K562 (cell line): ENCODE data around the gene KASH5. TPM values are rescaled to one million over a fixed set of nuclear protein-coding genes. Genes with fewer than 3 reads are reported as not detected.

Experiments
- ATF3 ChIP-seq, 2 experiments: fragments of 450-650 bp in 1 of 2; sonication (generic) in 1 of 2; formaldehyde crosslinking in 1 of 2; IDR thresholded peaks in 1 of 2; conservative IDR thresholded peaks in 1 of 2; 2 replicates each; pipeline versions ENCODE4 v1.6.1 to v1.8.1; 2016 to 2023; ENCODE audit warnings: mild to moderate bottlenecking in 2 of 2, moderate library complexity in 2 of 2, inconsistent platforms in 1 of 2, missing genetic modification reagents in 1 of 2
- CEBPG ChIP-seq, 3 experiments: fragments of 200-800 bp in 1 of 3; sonication (Bioruptor generic) in 1 of 3; sonication (generic) in 1 of 3; formaldehyde crosslinking in 1 of 3; IDR thresholded peaks in 2 of 3; conservative IDR thresholded peaks in 1 of 3; 2 replicates each; pipeline versions ENCODE4 v1.6.1 to v1.8.0; 2016 to 2022; ENCODE audit warnings: missing compliant biosample characterization in 2 of 3, missing genetic modification characterization in 2 of 3, mild to moderate bottlenecking in 1 of 3, missing genetic modification reagents in 1 of 3
- CREB3L1 ChIP-seq: fragments of 450-650 bp; IDR thresholded peaks from 2 replicates; pipeline ENCODE4 v1.6.1; 2014; ENCODE audit warnings: low read depth, mild to moderate bottlenecking, moderate library complexity, borderline replicate concordance
- CXXC5 ChIP-seq: fragments of 250-450 bp; sonication (Bioruptor Pico); IDR thresholded peaks from 2 replicates; pipeline ENCODE4 v1.8.0; 2022; ENCODE audit warnings: inconsistent platforms, mild to moderate bottlenecking, moderate library complexity
- E2F4 ChIP-seq: sonication (generic); formaldehyde crosslinking; IDR thresholded peaks from 2 replicates; pipeline ENCODE4 v1.8.0; 2022; ENCODE audit warnings: mild to moderate bottlenecking, low read depth, missing genetic modification reagents
- EP400 ChIP-seq: fragments of 450-650 bp; IDR thresholded peaks from 2 replicates; pipeline ENCODE4 v1.6.1; 2017; ENCODE audit warnings: antibody characterized with exemption, mild to moderate bottlenecking, moderate library complexity
- GTF2B ChIP-seq: IDR thresholded peaks from 2 replicates; pipeline ENCODE4 v1.6.1; 2011; ENCODE audit not compliant: insufficient read length; ENCODE audit errors: extremely low read depth
- HNRNPUL1 ChIP-seq: fragments of 200-400 bp; formaldehyde crosslinking; IDR thresholded peaks from 2 replicates; pipeline ENCODE4 v1.6.1; 2017; ENCODE audit warnings: low read length
- HOMEZ ChIP-seq: fragments of 250-450 bp; sonication (Bioruptor Pico); IDR thresholded peaks from 2 replicates; pipeline ENCODE4 v1.4.0; 2020; ENCODE audit warnings: mild to moderate bottlenecking, moderate library complexity
- L3MBTL2 ChIP-seq: fragments of 450-650 bp; IDR thresholded peaks from 2 replicates; pipeline ENCODE4 v1.6.1; 2016; ENCODE audit warnings: mild to moderate bottlenecking, moderate library complexity
- MECOM ChIP-seq: fragments of 250-450 bp; sonication (Bioruptor Pico); IDR thresholded peaks from 2 replicates; pipeline ENCODE4 v1.8.0; 2022; ENCODE audit warnings: inconsistent platforms
- NELFE ChIP-seq: IDR thresholded peaks from 2 replicates; pipeline ENCODE4 v1.6.1; 2011; ENCODE audit warnings: mild to moderate bottlenecking; ENCODE audit not compliant: insufficient read depth, insufficient read length
- PCBP1 ChIP-seq: fragments of 200-400 bp; formaldehyde crosslinking; IDR thresholded peaks from 2 replicates; pipeline ENCODE4 v1.6.1; 2018; ENCODE audit warnings: mild to moderate bottlenecking, low read depth, low read length; ENCODE audit not compliant: poor library complexity, severe bottlenecking
- SMC3 ChIP-seq: conservative IDR thresholded peaks from 2 replicates; pipeline ENCODE4 v1.6.1; 2011; ENCODE audit warnings: low read depth, low read length, improper control_type of control experiment; ENCODE audit not compliant: insufficient read depth
- TEAD1 ChIP-seq, 2 experiments: fragments of 450-650 bp in 1 of 2; sonication (generic) in 1 of 2; formaldehyde crosslinking; IDR thresholded peaks; 2 replicates each; pipeline versions ENCODE4 v1.4.0 to v1.8.0; 2020 to 2022; ENCODE audit warnings: mild to moderate bottlenecking in 2 of 2, missing genetic modification reagents in 1 of 2
- ZBTB2 ChIP-seq: fragments of 450-650 bp; IDR thresholded peaks from 2 replicates; pipeline ENCODE4 v1.6.1; 2016; ENCODE audit warnings: antibody characterized with exemption
- ZKSCAN1 ChIP-seq: fragments of 150-350 bp; IDR thresholded peaks from 2 replicates; pipeline ENCODE4 v1.6.1; 2016; ENCODE audit warnings: low read depth, low read length
- ZNF282 ChIP-seq: sonication (generic); formaldehyde crosslinking; IDR thresholded peaks from 2 replicates; pipeline ENCODE4 v1.8.1; 2023; ENCODE audit warnings: missing genetic modification reagents
- ZNF778 ChIP-seq: fragments of 450-650 bp; formaldehyde crosslinking; IDR thresholded peaks from 2 replicates; pipeline ENCODE4 v1.4.0; 2020; ENCODE audit warnings: mild to moderate bottlenecking, moderate library complexity
- polyA plus RNA-seq, 8 experiments: library from polyadenylated mRNA; depleted of rRNA in 4 of 8; stranded (reverse) in 5 of 8; unstranded in 3 of 8; fragments of >200 nt; fragmentation: Nextera tagmentation in 2 of 8; fragmentation: Illumina TruSeq in 1 of 8; extraction: Ambion mirVana in 2 of 8; extraction: Trizol in 1 of 8; gene quantifications; 2 replicates each; pipeline versions ENCODE4 v1.2.1 to v1.2.3, GENCODE V29; 2011 to 2014; ENCODE audit warnings: inconsistent platforms in 1 of 8, missing spikeins in 1 of 8
- total RNA-seq, 7 experiments: library from RNA; depleted of rRNA in 6 of 7; stranded (reverse); fragments of >200 nt in 6 of 7; fragmentation: Illumina TruSeq in 2 of 7; extraction: Trizol in 2 of 7; gene quantifications; 2 replicates each; pipeline versions ENCODE4 v1.2.1 to v1.2.3, GENCODE V29; 2011 to 2021; ENCODE audit warnings: low replicate concordance in 1 of 7

The KASH5 gene
- total and polyA plus RNA-seq, 9 of the 15 experiments (the other 6 are each of a cell fraction or from before 2014, with no cell fraction given): 0.07 to 0.84 (median 0.34) TPM; not detected in 1

- TF ChIP-seq PCBP1 (no peak), EP400 (no peak), ZNF778 (CRISPR knock-in tag) (no peak), GTF2B (no peak), ATF3 (IDR thresholded peaks at IDR 0.05) (0 out of 2 replicates have a peak, but pooled peaks have one; percentile 6), ATF3 (CRISPR knock-in tag; conservative IDR thresholded peaks at IDR 0.05) (no peak), HOMEZ (CRISPR knock-in tag) (no peak), TEAD1 (CRISPR knock-in tag; IDR thresholded peaks at IDR 0.05) (0 out of 4 replicates have a peak, but pooled peaks of 1 of the 2 experiments have one; percentile 20), ZNF282 (CRISPR knock-in tag) (0 out of 2 replicates have a peak, but pooled peaks have one; percentile 55), MECOM (CRISPR knock-in tag) (0 out of 2 replicates have a peak, but pooled peaks have one; percentile 32), HNRNPUL1 (no peak), SMC3 (0 out of 2 replicates have a peak, but pooled peaks have one; percentile 8), E2F4 (CRISPR knock-in tag) (peak; percentile 59), CREB3L1 (no peak), ZBTB2 (peak; percentile 56; the same call in 1 of the 2 replicates), ZKSCAN1 (no peak), CEBPG (CRISPR knock-in tag; IDR thresholded peaks at IDR 0.05) (no peak), CEBPG (tag; conservative IDR thresholded peaks at IDR 0.05 in 1 of 2, IDR thresholded peaks at IDR 0.05 in 1 of 2) (no peak), L3MBTL2 (peak; percentile 78), NELFE (no peak), CXXC5 (no peak)
Observed at GRCh38 chr19:49430678-49431329, 42.8 kb downstream of the KASH5 start (continued).
